ENCODE results near the gene ME1. TPM values are rescaled to one million over a fixed set of nuclear protein-coding genes. Genes with fewer than 3 reads are reported as not detected.

Gene ME1
- total and polyA plus RNA-seq, 2 of the 13 experiments (the other 11 are each of a cell fraction or from before 2014, with no cell fraction given), result not detected

DNA sequence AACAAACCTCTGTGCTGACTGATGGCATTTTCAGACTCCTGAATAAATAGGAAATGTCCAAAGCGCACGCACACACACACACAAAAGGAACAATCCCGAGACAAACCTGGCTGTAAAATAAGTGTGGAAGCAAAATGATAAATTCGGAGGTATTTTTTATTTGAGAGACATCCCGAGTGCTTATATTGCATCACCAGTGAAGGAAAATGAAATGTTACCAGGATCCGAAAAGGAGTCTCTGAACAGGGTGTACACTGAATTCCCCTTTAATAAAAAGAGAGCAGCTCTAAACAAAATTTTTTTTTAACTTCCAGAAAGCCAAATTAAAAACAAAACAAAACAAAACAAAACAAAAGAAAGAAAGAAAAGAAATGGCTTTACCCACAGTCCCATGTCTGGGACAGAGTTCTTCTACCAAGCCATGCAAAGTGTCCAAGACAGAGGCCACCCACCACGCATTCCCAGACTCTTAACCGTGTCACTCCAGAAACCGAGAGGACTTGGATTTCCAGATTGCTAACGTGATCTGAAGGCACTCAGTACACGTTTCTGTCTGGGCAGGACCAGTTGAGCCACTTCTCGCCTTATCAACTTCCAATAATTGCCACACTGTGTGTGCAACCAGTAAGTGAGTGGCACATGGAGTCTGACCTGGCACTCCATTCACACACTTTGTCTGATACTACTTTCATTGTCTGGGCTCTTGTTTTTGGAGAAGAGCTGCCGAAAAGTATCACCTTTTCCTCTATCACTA lies 817 bp downstream of the ME1 start (continued):
- TF ChIP-seq NR0B2 (CRISPR knock-in tag; IDR thresholded peaks at IDR 0.05) (no peak), ZNF292 (CRISPR knock-in tag; IDR thresholded peaks at IDR 0.05; ENCODE audit: borderline replicate concordance, low read depth) (no peak), HNF4G (IDR thresholded peaks at IDR 0.05; ENCODE audit: borderline replicate concordance, low read depth, low read length) (no peak), HNF4G (CRISPR knock-in tag; IDR thresholded peaks at IDR 0.05; ENCODE audit: borderline replicate concordance, low read depth) (no peak), NFE2L1 (CRISPR knock-in tag; IDR thresholded peaks at IDR 0.05; ENCODE audit: borderline replicate concordance) (no peak), ATF6 (CRISPR knock-in tag; conservative IDR thresholded peaks at IDR 0.05) (no peak), KDM5A (IDR thresholded peaks at IDR 0.05; ENCODE audit: borderline replicate concordance, low read length) (no peak), KLF16 (CRISPR knock-in tag; IDR thresholded peaks at IDR 0.05) (no peak), ZNF329 (CRISPR knock-in tag; IDR thresholded peaks at IDR 0.05; ENCODE audit: low read depth) (no peak)
- TF ChIP-seq, protein P1, sequence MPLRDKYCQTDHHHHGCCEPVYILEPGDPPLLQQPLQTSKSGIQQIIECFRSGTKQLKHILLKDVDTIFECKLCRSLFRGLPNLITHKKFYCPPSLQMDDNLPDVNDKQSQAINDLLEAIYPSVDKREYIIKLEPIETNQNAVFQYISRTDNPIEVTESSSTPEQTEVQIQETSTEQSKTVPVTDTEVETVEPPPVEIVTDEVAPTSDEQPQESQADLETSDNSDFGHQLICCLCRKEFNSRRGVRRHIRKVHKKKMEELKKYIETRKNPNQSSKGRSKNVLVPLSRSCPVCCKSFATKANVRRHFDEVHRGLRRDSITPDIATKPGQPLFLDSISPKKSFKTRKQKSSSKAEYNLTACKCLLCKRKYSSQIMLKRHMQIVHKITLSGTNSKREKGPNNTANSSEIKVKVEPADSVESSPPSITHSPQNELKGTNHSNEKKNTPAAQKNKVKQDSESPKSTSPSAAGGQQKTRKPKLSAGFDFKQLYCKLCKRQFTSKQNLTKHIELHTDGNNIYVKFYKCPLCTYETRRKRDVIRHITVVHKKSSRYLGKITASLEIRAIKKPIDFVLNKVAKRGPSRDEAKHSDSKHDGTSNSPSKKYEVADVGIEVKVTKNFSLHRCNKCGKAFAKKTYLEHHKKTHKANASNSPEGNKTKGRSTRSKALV (CRISPR knock-in tag; IDR thresholded peaks at IDR 0.05), result no peak
